Uterus (tissue), 4 donors: Measurements from ENCODE around the gene FIP1L1. TPM values are rescaled to one million over a fixed set of nuclear protein-coding genes. Genes with fewer than 3 reads are reported as not detected.
"Not testable (repeated sequence)": the region's sequence is repeated elsewhere in the genome, so short reads cannot be mapped to it uniquely, and the experiment has no call there.

ENCODE experiments used
- DNase-seq, 2 donors: peaks; one replicate each; pipeline ENCODE4 v3.0.0-alpha.2; 2019 to 2020
- H3K27ac ChIP-seq, 2 donors: fragments of 200-600 bp; sonication (generic); 1 replicate in 1 of 2; 2 replicates in 1 of 2; pipeline ENCODE4 v1.5.1; 2016 to 2018
- H3K27me3 ChIP-seq, 2 donors: fragments of 200-600 bp; sonication (generic); one replicate each; pipeline ENCODE4 v1.5.1; 2018 to 2019; ENCODE audit warnings: control low read depth in 1 of 2
- H3K36me3 ChIP-seq, 2 donors: fragments of 200-600 bp; sonication (generic); one replicate each; pipeline ENCODE4 v1.5.1; 2019; ENCODE audit warnings: control low read depth in 1 of 2
- H3K4me1 ChIP-seq, 2 donors: fragments of 200-600 bp; sonication (generic); one replicate each; pipeline ENCODE4 v1.5.1; 2018 to 2019; ENCODE audit warnings: control low read depth in 1 of 2
- H3K4me3 ChIP-seq, 2 donors: fragments of 200-600 bp; sonication (generic); 1 replicate in 1 of 2; 2 replicates in 1 of 2; pipeline ENCODE4 v1.5.1; 2018 to 2019; ENCODE audit warnings: mild to moderate bottlenecking in 1 of 2
- H3K9me3 ChIP-seq, 2 donors: fragments of 200-600 bp; sonication (generic); one replicate each; pipeline ENCODE4 v1.5.1; 2019; ENCODE audit warnings: control low read depth in 1 of 2
- POLR2A ChIP-seq, 2 donors: fragments of 450-650 bp; IDR thresholded peaks; one replicate each; pipeline ENCODE4 v1.6.1; 2016; ENCODE audit warnings: antibody characterized with exemption in 2 of 2, mild to moderate bottlenecking in 1 of 2, moderate library complexity in 1 of 2
- intact Hi-C: fragments of 100-400 bp; cut with DNase I; formaldehyde crosslinking; loops from one replicate; pipeline ENCODE4 v1.15.1; 2023; ENCODE audit warnings: low total_unique reads
- total RNA-seq, 4 donors: library from RNA; depleted of rRNA in 3 of 4; stranded (reverse); fragments of >200 nt in 3 of 4; gene quantifications; one replicate each; pipeline versions ENCODE4 v1.1.0 to v1.2.4, GENCODE V29; 2014 to 2023
- TF ChIP-seq, protein P1 (sequence below), 4 experiments: fragments of 200-600 bp in 2 of 4; fragments of 450-650 bp in 2 of 4; sonication (generic) in 2 of 4; IDR thresholded peaks; one replicate each; pipeline ENCODE4 v1.5.1; 2016 to 2019; ENCODE audit warnings: antibody characterized with exemption in 4 of 4, mild to moderate bottlenecking in 2 of 4, moderate library complexity in 1 of 4
- donor health status: DM: yes; HTN: yes; CAD: no.

FIP1L1 gene, protein sequence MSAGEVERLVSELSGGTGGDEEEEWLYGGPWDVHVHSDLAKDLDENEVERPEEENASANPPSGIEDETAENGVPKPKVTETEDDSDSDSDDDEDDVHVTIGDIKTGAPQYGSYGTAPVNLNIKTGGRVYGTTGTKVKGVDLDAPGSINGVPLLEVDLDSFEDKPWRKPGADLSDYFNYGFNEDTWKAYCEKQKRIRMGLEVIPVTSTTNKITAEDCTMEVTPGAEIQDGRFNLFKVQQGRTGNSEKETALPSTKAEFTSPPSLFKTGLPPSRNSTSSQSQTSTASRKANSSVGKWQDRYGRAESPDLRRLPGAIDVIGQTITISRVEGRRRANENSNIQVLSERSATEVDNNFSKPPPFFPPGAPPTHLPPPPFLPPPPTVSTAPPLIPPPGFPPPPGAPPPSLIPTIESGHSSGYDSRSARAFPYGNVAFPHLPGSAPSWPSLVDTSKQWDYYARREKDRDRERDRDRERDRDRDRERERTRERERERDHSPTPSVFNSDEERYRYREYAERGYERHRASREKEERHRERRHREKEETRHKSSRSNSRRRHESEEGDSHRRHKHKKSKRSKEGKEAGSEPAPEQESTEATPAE
- 100 to 1,000 TPM in 1 of 4 donors, 10 to 100 TPM in 3; 55.1 to 106 (median 69.2) TPM for total RNA-seq

GRCh38 chr4:53377319-53378170 lies at the start of gene FIP1L1:
TSS of gene FIP1L1 (plus strand) at chr4:53377641. CDS start at chr4:53377839, 198 bp downstream.
- DNase-seq = peak; percentile 94 to 96
- Histone ChIP-seq H3K9me3 (no peaks in the 10 kb centered on the region), H3K4me1 (no peaks in the 10 kb centered on the region), H3K27me3 (no peaks in the 10 kb centered on the region), H3K27ac (peak within 1 kb of the TSS; percentile 79 to 87), H3K36me3 (no peaks in the 10 kb centered on the region), H3K4me3 (peak within 1 kb of the TSS; percentile 57 to 85)
- TF ChIP-seq, protein P1, sequence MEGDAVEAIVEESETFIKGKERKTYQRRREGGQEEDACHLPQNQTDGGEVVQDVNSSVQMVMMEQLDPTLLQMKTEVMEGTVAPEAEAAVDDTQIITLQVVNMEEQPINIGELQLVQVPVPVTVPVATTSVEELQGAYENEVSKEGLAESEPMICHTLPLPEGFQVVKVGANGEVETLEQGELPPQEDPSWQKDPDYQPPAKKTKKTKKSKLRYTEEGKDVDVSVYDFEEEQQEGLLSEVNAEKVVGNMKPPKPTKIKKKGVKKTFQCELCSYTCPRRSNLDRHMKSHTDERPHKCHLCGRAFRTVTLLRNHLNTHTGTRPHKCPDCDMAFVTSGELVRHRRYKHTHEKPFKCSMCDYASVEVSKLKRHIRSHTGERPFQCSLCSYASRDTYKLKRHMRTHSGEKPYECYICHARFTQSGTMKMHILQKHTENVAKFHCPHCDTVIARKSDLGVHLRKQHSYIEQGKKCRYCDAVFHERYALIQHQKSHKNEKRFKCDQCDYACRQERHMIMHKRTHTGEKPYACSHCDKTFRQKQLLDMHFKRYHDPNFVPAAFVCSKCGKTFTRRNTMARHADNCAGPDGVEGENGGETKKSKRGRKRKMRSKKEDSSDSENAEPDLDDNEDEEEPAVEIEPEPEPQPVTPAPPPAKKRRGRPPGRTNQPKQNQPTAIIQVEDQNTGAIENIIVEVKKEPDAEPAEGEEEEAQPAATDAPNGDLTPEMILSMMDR (IDR thresholded peaks at IDR 0.05) = peak in 3 of 4 experiments; percentile 11 to 28 (median 12)
- peak; percentile 68 to 89 for TF ChIP-seq POLR2A (IDR thresholded peaks at IDR 0.05)
- intact Hi-C loops = no loop called here

- H3K4me3 ChIP-seq, H3K27ac ChIP-seq, H3K4me1 ChIP-seq, H3K27me3 ChIP-seq, DNase-seq, H3K36me3 ChIP-seq, intact Hi-C loops, H3K9me3 ChIP-seq: not testable (repeated sequence)
Observed at GRCh38 chr4:53334916-53335315, 42.5 kb upstream of the FIP1L1 start.

DNA sequence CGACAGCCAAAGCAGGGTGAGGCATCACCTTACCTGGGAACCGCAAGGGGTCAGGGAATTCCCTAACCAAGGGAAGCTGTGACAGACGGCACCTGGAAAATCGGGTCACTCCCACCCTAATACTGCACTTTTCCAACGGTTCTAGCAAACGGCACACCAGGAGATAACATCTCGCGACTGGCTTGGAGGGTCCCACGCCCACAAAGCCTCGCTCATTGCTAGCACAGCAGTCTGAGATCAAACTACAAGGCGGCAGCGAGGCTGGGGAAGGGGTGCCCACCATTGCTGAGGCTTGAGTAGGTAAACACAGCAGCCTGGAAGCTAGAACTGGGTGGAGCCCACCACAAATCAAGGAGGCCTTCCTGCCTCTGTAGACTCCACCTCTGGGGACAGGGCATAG lies 37.3 kb upstream of the FIP1L1 start:
- H3K4me3 ChIP-seq, DNase-seq, H3K9me3 ChIP-seq, H3K27ac ChIP-seq, H3K36me3 ChIP-seq, intact Hi-C loops, H3K4me1 ChIP-seq, H3K27me3 ChIP-seq: not testable (repeated sequence)

DNA sequence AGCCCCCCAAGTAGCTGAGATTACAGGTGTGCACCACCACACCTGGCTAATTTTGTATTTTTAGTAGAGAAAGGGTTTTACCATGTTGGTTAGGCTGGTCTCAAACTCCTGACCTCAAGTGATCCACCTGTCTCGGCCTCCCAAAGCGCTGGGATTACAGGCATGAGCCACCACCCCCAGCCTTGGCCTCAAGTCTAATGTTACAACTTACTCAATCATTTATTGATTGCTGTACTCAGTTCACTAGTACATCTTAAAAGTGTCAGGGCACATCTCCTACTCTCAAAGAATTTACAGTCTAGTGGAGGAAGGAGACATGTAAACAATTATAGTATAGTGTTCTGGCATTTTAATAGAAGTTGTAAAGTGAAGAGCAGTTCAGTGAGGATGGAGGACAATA lies 31.0 kb upstream of the FIP1L1 start:
- DNase-seq, H3K9me3 ChIP-seq, intact Hi-C loops, H3K36me3 ChIP-seq, H3K27me3 ChIP-seq, H3K27ac ChIP-seq, H3K4me3 ChIP-seq, H3K4me1 ChIP-seq: not testable (repeated sequence)

- Histone ChIP-seq H3K27me3 (no peaks in the 10 kb centered on the region), H3K9me3 (no peaks in the 10 kb centered on the region), H3K4me3 (no peak overlapping the region), H3K4me1 (peaks cover 6 to 7% of the 10 kb centered on the region in 2 donors), H3K36me3 (no peaks in the 10 kb centered on the region), H3K27ac (no peak overlapping the region)
- DNase-seq = no peak
- intact Hi-C loops = no loop called here
- TF ChIP-seq, protein P1 (IDR thresholded peaks at IDR 0.05) = no peak
- no peak for TF ChIP-seq POLR2A (IDR thresholded peaks at IDR 0.05)
Observed at GRCh38 chr4:53346920-53347852, 30.3 kb upstream of the FIP1L1 start.

GRCh38 chr4:53348046-53348445 lies 29.4 kb upstream of the FIP1L1 start:
- TF ChIP-seq, protein P1 (IDR thresholded peaks at IDR 0.05) = no peak
- TF ChIP-seq POLR2A (IDR thresholded peaks at IDR 0.05) = no peak

More at GRCh38 chr4:53348046-53348445, 29.4 kb upstream of the FIP1L1 start:
- Histone ChIP-seq H3K9me3 (no peaks in the 10 kb centered on the region), H3K4me1 (peaks cover 6 to 7% of the 10 kb centered on the region in 2 donors), H3K27ac (no peak overlapping the region), H3K27me3 (no peaks in the 10 kb centered on the region), H3K36me3 (no peaks in the 10 kb centered on the region), H3K4me3 (no peak overlapping the region)
- no peak for DNase-seq
- intact Hi-C loops = no loop called here
